ENCODE results near the gene AOC1.

AOC1 gene

GRCh38 chr7:150858236-150859197 is 6.2 kb downstream of the AOC1 start:
- DNase-seq: no peak

GRCh38 chr7:150860291-150860977 is 8.1 kb downstream of the AOC1 start:
- no peak for DNase-seq

- no peak for DNase-seq
Observed at GRCh38 chr7:150860978-150861295, 8.6 kb downstream of the AOC1 start.

DNA sequence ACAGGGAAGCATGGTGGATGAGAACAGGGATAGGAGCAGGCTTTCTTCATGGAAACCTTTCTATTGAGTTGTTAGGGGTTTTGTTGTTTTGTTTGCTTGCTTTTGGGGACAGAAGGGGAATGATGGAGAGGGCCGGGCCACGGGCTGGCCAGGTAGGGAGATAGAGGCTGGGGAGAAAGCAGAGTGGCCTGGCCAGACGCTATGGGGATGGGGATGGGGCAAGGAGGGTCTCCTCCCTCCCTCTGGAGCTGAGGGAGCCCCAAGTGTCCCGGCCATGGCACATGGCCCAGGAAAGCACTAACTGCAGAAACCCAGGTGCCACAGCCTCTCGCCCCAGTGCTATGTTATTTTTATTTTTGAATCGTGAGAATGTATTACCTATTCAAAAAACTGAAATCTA is 10.0 kb downstream of the AOC1 start:
- no peak for DNase-seq

DNA sequence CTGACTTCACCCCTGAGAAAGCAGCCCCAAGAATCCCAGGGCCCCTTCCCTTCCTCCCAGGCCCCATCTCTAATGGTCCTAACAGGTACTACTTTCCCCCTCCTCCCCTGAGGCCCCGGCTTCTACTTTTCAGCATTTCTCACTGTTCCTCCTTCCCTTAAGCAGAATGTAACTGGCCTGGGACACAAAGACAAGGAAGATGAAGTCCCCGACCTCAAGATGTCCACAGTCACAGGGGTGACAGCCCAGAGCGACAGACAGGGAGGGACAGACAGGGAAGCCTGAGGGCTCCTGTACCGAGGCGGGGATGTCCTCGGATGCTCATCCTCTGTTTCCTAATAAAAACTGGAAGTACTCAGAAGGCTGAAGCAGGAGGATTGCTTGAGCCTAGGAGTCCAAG is 11.6 kb downstream of the AOC1 start:
- DNase-seq: no peak

DNA sequence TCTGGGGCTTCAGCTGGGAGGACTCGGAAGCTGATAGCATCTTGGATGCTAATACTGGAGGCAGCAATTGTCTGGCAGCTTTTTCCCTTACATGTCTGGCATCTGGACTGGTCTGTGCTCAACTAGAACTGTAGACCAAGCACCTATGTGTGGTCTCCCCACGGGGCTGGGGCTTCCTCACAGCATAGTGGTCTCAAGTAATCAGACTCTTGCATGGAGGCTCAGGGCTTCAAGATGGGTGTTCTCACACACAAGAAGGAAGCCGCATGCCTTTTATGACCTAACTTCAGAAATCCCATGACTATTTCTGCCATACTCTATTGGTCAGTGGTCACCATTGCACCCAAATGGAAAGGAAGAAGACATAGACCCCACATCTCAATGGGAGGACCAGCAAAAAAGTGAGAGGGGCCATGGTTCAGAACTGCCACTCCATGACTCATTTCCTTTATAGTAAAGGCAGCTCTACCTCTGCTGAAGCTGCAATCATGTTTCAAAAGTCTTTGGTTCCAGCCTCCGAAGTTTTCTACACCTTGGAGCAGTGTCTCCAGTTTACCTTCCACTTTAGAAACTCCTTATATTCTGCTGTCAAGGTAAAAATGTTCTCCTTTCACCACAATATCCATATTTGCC is 14.7 kb downstream of the AOC1 start:
- no peak for DNase-seq

DNA sequence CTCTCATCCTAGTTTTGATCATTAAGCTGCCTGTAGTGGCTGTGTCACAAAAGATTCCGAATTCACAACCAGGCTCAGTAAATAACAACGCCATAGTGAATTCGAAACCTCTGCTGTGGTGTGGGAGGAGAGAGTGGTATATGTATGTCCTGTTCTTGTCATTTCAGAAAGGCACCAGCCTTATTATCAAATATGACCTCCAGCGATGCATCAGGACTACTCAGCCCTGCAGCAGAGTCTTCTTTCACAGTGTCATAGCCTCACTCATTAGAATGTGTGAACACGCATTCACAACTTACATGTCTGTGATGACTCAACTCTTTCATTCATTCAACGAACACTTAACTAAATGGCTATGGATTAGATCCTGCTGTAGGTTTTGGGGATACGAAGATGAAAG is 15.3 kb downstream of the AOC1 start:
- DNase-seq: no peak

- DNase-seq: no peak
Observed at GRCh38 chr7:150869467-150869866, 17.1 kb downstream of the AOC1 start.

GRCh38 chr7:150871601-150872000 is 19.3 kb downstream of the AOC1 start:
- DNase-seq: peak in 1 of 4 experiments; percentile 6

GRCh38 chr7:150874401-150875198 is 22.3 kb downstream of the AOC1 start:
- no peak for DNase-seq

- DNase-seq: no peak
Observed at GRCh38 chr7:150875791-150876190, 23.5 kb downstream of the AOC1 start.

DNA sequence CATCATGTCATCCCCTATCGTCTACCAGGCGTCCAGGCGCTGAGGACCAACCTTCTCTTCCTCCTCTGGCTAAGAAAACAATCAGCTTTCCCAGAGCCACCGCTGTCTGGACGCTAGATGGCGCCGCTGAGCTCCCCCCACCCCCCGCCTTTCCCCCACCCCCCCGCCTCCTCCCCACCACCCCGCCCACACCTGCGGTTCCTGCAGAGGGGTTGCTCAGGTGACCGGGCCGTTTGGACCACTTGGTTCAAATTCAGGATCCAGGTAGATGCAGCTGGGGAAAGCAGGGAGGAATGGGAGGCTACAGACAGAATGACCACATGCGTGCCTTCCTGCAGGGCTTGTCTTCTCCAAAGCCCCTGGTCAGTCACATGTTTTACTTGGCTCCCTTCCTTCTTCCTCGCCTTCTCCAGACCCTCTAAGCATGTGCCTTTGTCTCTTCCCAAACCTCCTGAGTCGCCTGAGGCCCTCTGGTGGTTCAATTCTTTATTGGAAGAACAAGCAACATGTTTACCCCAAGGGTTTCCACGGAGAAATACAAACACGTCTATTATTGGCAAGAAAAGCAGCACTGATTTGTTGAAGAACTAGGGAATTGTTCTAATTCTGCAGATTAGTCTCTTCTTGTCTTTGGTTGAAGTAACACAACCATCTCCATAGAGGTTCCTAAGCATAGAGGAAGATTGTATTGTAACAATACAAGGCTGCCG is 24.7 kb downstream of the AOC1 start:
- DNase-seq: peak; percentile 82 to 92 (median 90)

GRCh38 chr7:150877536-150877935 is 25.2 kb downstream of the AOC1 start:
- no peak for DNase-seq

GRCh38 chr7:150879345-150879744 is 27.0 kb downstream of the AOC1 start:
- DNase-seq: no peak

GRCh38 chr7:150881189-150881588 is 28.9 kb downstream of the AOC1 start:
- no peak for DNase-seq

DNA sequence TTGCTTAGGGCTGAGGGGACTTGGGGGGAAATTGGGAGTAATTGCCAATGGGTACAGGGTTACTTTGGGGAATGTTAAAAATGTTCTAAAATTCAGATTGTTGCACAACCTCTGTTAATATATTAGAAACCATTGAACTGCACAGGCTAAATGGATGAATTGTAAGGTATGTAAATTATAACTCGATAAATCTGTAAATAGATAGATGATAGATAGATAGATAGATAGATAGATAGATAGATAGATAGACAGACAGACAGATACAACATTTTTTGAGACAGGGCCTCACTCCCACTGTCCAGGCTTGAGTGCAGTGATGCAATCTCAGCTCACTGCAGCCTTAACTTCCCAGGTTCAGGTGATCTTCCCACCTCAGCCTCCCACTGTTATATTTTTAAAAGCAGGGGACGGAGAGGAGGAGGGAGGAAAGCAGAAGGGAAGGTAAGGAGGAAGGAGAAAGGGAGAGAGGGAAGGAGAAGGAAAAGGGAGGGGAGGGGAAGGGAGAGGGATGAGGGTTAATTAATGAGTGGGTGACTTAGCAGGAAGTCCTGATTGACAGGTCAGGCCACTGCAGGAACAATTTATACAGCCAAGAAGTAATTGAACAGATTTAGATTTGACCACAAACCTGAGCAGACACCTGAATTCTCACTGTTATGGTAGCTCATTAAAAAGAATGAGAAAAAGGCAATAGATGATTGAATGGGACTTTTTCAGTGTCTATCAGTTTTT is 38.7 kb downstream of the AOC1 start:
- no peak for DNase-seq

GRCh38 chr7:150891740-150892139 is 39.4 kb downstream of the AOC1 start:
- no peak for DNase-seq

GRCh38 chr7:150895809-150896208 is 43.5 kb downstream of the AOC1 start:
- no peak for DNase-seq

- no peak for DNase-seq
Observed at GRCh38 chr7:150896562-150897209, 44.4 kb downstream of the AOC1 start.
